M059J (cell line): ENCODE results near the gene ZBTB6. TPM values are rescaled to one million over a fixed set of nuclear protein-coding genes. Genes with fewer than 3 reads are reported as not detected.
"Not testable (repeated sequence)": the region's sequence is repeated elsewhere in the genome, so short reads cannot be mapped to it uniquely, and the experiment has no call there.

ENCODE experiments used
- DNase-seq: peaks from one replicate; pipeline ENCODE4 v3.0.0-alpha.2; 2012; ENCODE audit warnings: low read depth
- total RNA-seq: library from RNA; depleted of rRNA; stranded (reverse); fragments of >200 nt; shearing (Covaris generic); gene quantifications from 2 replicates; pipeline ENCODE4 v1.2.3, GENCODE V29; 2014; rRNA removed

ZBTB6 gene
- total RNA-seq, 1 experiment from 2014 or later, result 14.8 TPM

DNA sequence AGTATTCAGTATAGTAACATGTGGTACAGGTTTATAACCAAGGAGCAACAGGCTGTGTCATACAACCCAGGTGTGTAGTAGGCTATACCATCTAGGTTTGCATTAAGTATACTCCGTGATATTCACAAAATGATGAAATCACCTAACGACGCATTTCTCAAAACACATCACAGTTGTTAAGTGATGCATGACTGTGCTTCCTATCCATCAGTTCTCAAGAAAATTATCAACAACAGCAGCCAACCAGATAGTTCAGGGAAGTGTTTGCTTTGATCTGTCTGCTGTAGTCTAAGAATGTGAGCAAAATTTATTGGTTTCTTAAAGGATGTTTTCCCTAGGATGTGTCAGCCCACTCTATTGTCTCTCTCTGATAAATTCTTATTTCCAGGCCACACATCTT lies 10.8 kb upstream of the ZBTB6 start:
- DNase-seq, result no peak

DNA sequence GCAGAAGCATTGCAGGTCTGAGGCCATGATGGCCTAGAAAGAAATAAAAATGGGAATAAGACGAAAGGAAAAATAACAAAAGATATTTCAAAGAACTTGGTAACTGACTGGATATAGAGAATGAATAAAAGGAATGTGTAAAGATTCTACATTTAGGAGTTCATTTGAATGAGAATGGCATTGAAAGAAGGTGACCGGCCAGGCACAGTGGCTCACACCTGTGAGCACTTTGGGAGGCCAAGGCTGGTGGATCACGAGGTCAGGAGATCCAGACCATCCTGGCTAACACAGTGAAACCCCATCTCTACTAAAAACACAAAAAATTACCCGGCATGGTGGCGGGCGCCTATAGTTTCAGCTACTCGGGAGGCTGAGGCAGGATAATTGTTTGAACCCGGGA lies 9.6 kb upstream of the ZBTB6 start:
- DNase-seq, result no peak

DNA sequence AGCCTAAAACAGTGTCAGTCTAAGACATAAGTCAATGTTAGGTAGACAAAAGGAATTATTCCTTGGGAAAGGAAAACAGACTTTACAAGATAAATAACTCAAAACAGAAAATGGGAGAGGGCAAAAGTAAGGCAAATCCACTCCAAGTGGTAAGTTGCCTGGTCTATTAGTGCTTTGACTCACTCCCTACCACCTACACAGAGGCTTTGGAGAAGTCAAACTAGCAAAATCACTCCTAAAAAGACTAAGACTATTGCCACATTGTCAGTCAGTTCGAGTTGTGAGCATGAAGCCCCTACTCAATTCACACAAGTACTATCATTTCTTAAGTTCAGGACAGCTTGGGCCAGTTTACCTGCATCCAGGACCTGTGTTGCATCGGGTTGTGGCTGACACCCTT lies 5.2 kb upstream of the ZBTB6 start:
- DNase-seq, result no peak

DNA sequence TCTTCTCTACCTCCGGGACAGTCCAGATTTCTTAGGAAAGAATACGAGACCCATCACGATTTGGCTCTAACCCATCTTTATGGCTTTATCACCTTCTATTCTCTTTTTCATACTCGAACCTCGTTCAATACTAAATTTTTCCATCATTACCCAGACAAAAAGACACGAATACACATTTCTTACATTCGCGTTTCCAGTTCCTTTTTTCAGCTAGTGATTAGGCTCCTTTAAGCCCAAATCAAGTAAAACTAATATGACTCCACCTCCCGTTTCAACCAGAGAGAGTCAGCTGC lies 506 bp downstream of the ZBTB6 start:
- no peak for DNase-seq

DNA sequence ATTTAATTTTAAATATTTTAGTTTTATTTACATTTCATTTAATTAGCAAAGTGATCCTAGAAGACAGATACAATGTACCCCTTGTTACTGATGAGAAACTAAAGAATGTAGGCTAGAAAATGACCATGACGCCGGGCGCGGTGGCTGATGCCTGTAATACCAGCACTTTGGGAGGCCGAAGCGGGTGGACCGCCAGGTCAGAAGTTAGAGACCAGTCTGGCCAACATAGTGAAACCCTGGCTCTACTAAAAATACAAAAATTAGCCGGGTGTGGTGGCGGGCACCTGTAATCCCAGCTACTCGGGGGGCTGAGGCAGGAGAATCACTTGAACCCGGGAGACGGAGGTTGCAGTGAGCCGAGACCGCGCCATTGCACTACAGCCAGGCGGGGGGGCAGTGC lies 7.0 kb downstream of the ZBTB6 start:
- DNase-seq, result not testable (repeated sequence)

DNA sequence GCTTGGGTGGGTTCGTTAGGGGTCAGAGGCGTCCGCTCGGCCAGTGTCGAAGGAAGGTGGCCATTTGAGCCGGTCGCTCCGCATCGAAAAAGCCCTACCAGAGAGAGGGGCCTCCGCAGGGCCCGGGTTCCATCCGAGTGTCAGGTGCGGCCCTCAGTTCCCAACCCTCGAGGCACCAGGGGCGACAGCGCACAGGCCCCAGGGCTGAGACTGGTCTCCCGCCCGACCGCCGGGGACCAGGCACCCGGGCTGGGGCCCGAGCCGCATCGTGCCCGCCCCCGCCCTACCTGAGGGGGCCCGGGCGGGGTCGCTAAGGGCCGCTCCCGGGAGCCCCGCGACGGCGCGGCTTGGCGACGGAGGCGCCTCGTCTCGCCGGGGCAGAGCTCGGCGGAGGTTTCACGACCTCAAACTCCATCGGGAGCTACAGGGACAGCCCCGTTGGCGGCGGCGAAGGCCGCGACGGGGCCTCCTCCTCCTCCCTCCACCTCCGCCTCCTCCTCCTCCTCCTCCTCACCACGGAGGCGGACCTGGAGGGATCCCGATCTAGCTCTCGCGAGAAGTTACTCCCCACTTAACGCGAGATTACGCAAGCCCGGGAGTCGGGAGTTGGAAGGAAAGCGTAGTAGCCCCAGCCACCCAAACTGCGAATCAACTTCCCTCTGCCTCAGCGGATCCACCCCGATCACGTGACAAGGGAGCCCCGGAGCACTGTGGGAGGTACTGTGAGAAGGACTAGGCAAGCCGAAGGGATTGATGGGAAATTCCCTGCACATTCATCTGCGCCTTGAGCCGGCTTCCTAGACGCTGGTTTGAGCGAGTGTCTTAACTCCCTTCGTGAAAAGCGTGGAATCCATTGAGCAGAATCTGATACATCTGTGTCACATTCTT lies 8.1 kb downstream of the ZBTB6 start, which contains the start of gene RC3H2:
Gene RC3H2 (minus strand): TSS at position 537 of the 888 bp plus-strand sequence. CDS start 7,850 bp downstream, outside the sequence.
- peak; percentile 100 for DNase-seq

DNA sequence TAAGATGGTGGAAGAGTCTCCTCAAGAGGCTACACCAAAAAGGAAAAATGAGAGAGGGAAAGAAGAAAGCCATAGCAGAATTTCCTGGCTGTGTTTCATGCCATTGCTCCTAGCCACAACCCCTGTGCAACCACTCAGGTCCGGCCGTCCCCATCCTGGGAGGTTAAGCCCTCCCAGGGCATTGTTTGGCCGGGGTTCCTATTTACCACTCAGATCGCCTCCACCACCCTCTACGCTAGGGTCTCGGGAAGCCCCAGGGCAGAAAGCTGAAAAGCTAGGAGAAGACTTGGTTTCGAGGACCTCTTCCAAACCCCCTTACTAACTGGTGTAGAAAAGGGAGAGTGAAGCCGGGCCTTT lies 8.7 kb downstream of the ZBTB6 start:
- peak; percentile 72 for DNase-seq

DNA sequence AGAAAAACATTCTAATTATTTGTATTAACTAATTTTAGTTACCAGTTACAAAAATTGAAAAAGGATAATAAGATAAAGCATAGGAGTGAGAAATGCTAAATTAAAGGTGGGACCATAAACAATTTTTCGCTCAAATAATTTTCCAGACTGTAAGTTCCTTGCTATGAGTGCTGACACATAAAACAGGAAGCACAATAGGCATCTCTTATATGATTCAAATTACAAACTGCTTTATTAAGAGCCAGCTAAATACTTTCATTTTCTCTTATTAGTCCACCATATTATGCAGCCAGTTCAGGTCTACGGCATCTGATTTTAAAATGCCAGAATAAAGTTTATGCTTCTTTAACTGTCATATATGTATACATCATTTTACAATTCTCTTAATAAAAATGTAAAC lies 12.3 kb downstream of the ZBTB6 start:
- DNase-seq, result peak; percentile 31

DNA sequence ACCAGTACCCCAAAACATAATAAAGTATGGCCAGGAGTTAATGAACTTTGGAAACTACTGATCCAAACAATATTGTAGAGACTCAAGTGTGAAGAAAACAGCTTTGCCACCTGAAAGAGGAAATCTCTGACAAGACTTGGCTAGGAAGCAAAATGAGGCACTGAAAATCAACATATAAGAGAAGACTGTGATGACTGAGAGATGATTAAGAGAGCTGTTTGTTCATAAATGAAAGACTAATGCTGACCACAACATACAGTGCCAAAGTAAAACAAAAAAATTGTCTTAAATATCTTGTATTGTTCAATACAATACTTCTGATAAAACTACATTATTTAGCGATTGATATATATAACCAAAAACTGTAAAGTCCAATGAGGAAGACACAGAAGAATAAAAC lies 15.2 kb downstream of the ZBTB6 start:
- DNase-seq, result peak; percentile 25

DNA sequence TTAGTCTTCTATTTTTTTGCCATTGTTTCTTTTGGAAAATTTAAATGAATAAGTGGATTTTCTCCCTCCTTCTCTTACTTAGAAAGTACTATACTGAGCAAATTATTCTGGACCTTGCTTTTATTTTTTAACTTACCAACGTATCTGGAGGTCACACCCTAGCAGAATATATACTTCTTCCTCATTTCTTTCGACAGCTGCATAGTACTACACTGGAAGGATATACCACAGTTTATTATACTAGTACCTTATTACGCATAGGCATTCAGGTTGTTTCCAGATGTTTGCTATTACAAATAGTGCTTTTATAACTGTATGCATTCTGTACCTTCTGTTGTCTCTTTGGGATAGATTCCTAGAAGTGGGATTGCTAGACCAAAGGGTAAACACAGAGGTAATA lies 24.6 kb downstream of the ZBTB6 start:
- no peak for DNase-seq

DNA sequence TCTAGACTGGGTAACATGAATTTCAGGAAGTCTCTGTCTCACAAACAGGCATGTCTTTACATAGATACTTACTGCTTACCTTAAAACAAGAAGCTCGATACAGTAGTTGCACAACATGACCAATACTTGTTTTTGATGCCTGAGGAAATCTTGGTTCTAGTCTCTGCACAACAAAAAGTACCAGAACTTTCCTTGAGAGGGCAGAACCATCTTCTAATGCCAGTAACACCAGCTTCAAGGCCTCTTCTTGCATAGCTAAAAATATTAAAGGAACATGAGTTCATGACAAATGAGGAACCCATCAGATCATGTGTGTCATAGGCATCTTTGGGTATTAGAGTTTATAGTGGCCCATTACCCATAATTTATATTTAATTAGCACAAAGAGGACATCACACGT lies 30.0 kb downstream of the ZBTB6 start:
- no peak for DNase-seq

DNA sequence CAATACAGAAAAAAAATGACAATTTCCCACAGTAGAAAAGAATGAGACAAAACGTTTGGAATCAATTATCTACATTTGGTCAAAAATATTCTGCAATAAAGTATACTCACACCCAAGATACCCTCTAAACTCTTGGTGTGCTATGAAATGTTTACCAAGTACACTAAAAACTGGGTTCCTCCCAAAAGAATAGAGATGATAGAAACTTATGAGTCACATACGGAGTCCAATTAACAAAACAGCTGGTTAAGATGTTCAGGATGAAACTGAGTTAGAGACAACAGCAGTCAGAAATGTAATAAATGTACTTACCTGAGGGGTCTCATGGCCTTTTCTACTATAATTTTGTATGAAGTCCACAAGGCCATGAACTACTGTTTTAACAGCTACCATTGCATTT lies 33.7 kb downstream of the ZBTB6 start:
- DNase-seq, result no peak

DNA sequence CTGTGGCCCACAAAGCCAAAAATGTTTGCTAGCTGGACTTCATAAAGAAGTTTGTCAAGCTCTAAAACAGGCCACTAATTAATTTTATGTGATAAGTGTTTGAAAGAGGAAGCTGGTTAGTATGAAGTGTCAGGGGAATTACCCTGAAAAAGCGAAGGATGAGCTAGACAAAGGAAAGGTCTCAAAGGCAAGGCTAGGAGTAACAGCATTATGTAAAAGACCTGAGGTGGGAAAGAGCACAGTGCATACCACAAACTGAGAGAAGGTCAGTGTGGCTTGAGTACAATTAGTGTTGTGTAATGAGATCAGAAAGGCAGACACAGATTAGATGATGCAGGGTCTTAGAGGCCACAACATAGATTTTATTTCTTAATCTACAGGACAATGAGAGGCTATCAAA lies 37.6 kb downstream of the ZBTB6 start:
- DNase-seq, result no peak

DNA sequence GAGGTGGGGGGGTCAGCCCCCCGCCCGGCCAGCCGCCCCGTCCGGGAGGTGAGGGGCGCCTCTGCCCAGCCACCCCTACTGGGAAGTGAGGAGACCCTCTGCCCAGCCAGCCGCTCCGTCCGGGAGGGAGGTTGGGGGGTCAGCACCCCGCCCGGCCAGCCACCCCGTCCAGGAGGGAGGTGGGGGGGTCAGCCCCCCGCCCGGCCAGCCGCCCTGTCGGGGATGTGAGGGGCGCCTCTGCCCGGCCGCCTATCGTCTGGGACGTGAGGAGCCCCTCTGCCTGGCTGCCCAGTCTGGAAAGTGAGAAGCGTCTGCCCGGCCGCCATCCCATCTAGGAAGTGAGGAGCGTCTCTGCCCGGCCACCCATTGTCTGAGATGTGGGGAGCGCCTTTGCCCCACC lies 45.8 kb downstream of the ZBTB6 start:
- not testable (repeated sequence) for DNase-seq

DNA sequence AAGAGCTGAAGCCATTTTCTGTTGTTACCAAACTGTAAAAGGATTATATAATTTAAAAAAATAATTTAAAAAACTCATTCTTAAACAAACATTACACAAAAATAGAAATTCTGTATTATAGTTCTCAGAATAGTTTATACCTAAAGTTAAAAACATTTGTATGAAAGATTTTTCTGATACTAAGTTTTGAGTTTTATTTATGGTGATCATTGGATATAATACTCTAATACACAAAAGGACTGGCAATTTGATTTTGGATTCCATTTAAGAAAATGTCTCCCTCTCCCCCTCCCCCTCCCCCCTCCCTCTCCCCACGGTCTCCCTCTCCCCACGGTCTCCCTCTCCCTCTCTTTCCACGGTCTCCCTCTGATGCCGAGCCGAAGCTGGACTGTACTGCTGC lies 47.0 kb downstream of the ZBTB6 start:
- no peak for DNase-seq

DNA sequence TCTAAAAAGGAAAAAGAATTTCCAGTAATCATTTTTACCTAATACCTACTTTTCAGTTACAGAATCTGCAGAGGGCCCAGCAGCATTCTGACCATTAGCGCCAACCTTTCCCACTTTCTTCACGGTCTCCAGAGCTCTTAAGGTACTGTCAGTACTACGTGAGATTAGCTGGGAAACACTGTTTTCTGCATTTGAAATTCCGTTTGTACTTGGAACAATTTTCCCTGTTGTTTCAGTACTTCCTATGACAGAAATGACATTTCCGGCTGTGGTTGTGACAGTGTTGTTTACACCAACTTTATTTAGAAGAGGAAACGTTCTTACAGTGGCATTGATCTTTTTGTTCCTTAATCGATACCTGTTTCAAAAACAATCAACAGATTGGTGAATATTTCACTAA lies 47.8 kb downstream of the ZBTB6 start:
- no peak for DNase-seq

DNA sequence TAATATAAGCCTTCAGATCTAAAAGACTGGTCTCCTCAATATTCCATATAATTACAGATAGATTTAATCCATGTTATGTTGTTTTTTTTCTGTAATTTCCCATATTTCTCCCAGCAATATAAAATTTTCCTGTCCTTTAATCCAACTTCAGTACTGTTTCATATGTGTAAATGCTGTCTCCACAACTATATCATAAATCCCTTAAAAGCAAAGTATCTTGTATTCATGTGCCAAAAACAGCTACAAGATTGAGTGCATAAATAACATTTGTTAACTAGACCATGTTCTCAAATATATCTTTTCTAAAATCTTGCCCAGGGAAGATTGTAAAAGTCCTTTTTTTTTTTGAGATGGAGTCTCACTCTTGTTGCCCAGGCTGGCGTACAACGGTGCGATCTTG lies 49.7 kb downstream of the ZBTB6 start:
- DNase-seq, result no peak

DNA sequence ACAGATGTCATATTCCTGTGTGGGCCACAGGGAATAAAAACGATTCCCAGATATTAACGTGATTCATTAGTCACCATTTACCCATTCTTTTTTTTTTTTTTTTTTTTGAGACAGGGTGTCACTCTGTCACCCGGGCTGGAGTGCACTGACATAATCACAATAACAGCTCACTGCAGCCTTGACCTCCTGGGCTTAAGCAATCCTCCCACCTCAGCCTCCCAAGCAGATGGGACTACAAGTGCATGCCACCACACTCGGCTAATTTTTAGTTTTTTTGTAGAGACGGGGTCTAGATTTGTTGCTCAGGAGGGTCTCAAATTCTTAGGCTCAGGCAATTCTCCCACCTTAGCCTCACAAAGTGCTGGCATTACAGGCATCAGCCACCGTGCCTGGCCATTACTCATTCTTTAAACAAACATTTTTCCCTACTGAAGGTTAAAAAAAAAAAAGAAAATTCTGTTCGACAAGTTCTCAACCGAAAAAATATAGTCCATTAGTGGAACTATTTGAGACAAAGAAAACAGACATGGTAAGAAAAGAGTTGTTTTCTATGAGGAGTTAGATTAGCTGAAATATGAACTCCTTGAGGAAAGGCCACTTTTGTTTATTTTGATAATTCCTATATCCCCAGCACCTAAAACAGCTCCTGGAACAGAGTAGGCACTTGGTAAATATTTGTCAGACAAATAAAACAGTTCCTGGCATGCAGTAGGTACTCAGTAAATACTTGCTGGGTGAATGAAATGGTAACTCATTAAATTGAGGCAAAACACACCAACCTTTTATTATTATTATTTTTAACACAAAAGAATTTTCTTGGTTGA lies 52.6 kb downstream of the ZBTB6 start:
- peak; percentile 18 for DNase-seq

Other genes with a start within 250 kb of the ZBTB6 start
- gene OR1L3, start 238.2 kb downstream of the ZBTB6 start, total RNA-seq, result not detected in 2 replicates
- not detected in 2 replicates for gene OR1L4, start 189.3 kb downstream of the ZBTB6 start, total RNA-seq
- gene OR1L6, start 171.0 kb downstream of the ZBTB6 start, total RNA-seq, result not detected in 2 replicates
- gene OR5C1, start 124.4 kb downstream of the ZBTB6 start, total RNA-seq, result not detected in 2 replicates
- gene OR1K1, start 113.2 kb downstream of the ZBTB6 start, total RNA-seq, result not detected in 2 replicates
- gene PDCL, start 84.7 kb downstream of the ZBTB6 start, total RNA-seq, result 33.3 and 47.0 TPM in 2 replicates
- gene RC3H2, start 8.0 kb downstream of the ZBTB6 start, total RNA-seq, result 40.1 and 52.7 TPM in 2 replicates
- 2.8 and 5.3 TPM in 2 replicates for gene ZBTB26, start 18.2 kb upstream of the ZBTB6 start, total RNA-seq
- gene RABGAP1, start 27.7 kb upstream of the ZBTB6 start, total RNA-seq, result 22.8 and 32.4 TPM in 2 replicates
- not detected in 2 replicates for gene GPR21, start 120.3 kb upstream of the ZBTB6 start, total RNA-seq